Transverse colon (tissue), 4 donors: ENCODE results near the gene ZRANB3. TPM values are rescaled to one million over a fixed set of nuclear protein-coding genes. Genes with fewer than 3 reads are reported as not detected.
"Not testable (repeated sequence)": the region's sequence is repeated elsewhere in the genome, so short reads cannot be mapped to it uniquely, and the experiment has no call there.

Source experiments
- DNase-seq: peaks from one replicate; pipeline ENCODE4 v3.0.0-alpha.2; 2019
- H3K27ac ChIP-seq, 4 donors: fragments of 200-600 bp; sonication (generic); 2 replicates each; pipeline ENCODE4 v1.5.1; 2016 to 2018; ENCODE audit warnings: inconsistent platforms in 4 of 4
- H3K27me3 ChIP-seq: fragments of 200-600 bp; sonication (generic); 2 replicates; pipeline ENCODE4 v1.5.1; 2017; ENCODE audit warnings: inconsistent platforms
- H3K36me3 ChIP-seq, 4 donors: fragments of 200-600 bp; sonication (generic); 2 replicates each; pipeline ENCODE4 v1.5.1; 2017 to 2019; ENCODE audit warnings: inconsistent platforms in 4 of 4
- H3K4me1 ChIP-seq, 4 donors: fragments of 200-600 bp; sonication (generic); 2 replicates each; pipeline ENCODE4 v1.5.1; 2017 to 2020; ENCODE audit warnings: inconsistent platforms in 4 of 4
- H3K4me3 ChIP-seq, 4 donors: fragments of 200-600 bp; sonication (generic); 1 replicate in 1 of 4; 2 replicates in 3 of 4; pipeline versions ENCODE4 v1.5.1 to v1.6.1; 2017 to 2019; ENCODE audit warnings: inconsistent platforms in 4 of 4
- H3K9me3 ChIP-seq, 2 donors: fragments of 200-600 bp; sonication (generic); 2 replicates each; pipeline ENCODE4 v1.5.1; 2017 to 2019; ENCODE audit warnings: inconsistent platforms in 2 of 2
- CTCF ChIP-seq, 5 experiments: fragments of 200-600 bp in 3 of 5; fragments of 450-650 bp in 2 of 5; sonication (generic) in 3 of 5; IDR thresholded peaks; 1 replicate in 2 of 5; 2 replicates in 3 of 5; pipeline ENCODE4 v1.5.1; 2016 to 2017; ENCODE audit warnings: antibody characterized with exemption in 5 of 5, inconsistent platforms in 3 of 5, mild to moderate bottlenecking in 2 of 5, moderate library complexity in 1 of 5
- EP300 ChIP-seq: sonication (generic); formaldehyde crosslinking; IDR thresholded peaks from one replicate; pipeline ENCODE4 v1.6.1; 2017; ENCODE audit warnings: antibody characterized with exemption, low read depth
- POLR2A ChIP-seq: fragments of 450-650 bp; IDR thresholded peaks from one replicate; pipeline ENCODE4 v1.6.1; 2016; ENCODE audit warnings: antibody characterized with exemption, mild to moderate bottlenecking, moderate library complexity
- POLR2AphosphoS5 ChIP-seq, 3 donors: sonication (generic); formaldehyde crosslinking; IDR thresholded peaks; one replicate each; pipeline ENCODE4 v1.6.1; 2016; ENCODE audit warnings: antibody characterized with exemption in 3 of 3
- WGBS, 2 donors: methylation state at CpG; one replicate each; pipeline ENCODE4 v1.1.5; 2018; ENCODE audit warnings: low coverage in 1 of 2; 5-methylcytosine and 5-hydroxymethylcytosine counted together
- in situ Hi-C, 4 donors: fragments of 200-750 bp; cut with MboI; loops; one replicate each; pipeline versions ENCODE4 v1.15.0 to v1.15.1; 2017; ENCODE audit warnings: low sequenced_read_pairs in 3 of 4, low pct_ligation_motif_present in 1 of 4, low pct_unique_long_range_greater_than_20kb in 1 of 4
- intact Hi-C: fragments of 100-400 bp; cut with DNase I; formaldehyde crosslinking; loops from one replicate; pipeline ENCODE4 v1.15.1; 2023; ENCODE audit warnings: low total_unique reads
- total RNA-seq, 4 donors: library from RNA; depleted of rRNA; stranded (reverse); fragments of >200 nt; gene quantifications; one replicate each; pipeline ENCODE4 v1.1.0, GENCODE V29; 2016

Gene ZRANB3
- total RNA-seq, 4 donors from 2014 or later: 0.37 to 3.0 (median 1.6) TPM

GRCh38 chr2:135125940-135126339 lies 405.1 kb downstream of the ZRANB3 start:
- no peak overlapping the region for H3K27ac ChIP-seq
- WGBS, 2 donors: 91 to 97% methylated on average over 2 of the region's 2 CpGs
- peaks cover 0 to 1% (median 0%) of the 10 kb centered on the region in 4 donors for H3K4me1 ChIP-seq
- H3K4me3 ChIP-seq: no peak overlapping the region
- no peak for DNase-seq
- TF ChIP-seq POLR2A (no peak), POLR2AphosphoS5 (IDR thresholded peaks at IDR 0.05) (no peak), EP300 (no peak), CTCF (IDR thresholded peaks at IDR 0.05) (no peak)
- peaks cover 0 to 42% (median 20%) of the 10 kb centered on the region in 4 donors for H3K36me3 ChIP-seq
- no peaks in the 10 kb centered on the region for H3K27me3 ChIP-seq
- in situ Hi-C loops: no loop called here
- intact Hi-C loops: no loop called here
- H3K9me3 ChIP-seq: no peaks in the 10 kb centered on the region

GRCh38 chr2:135124924-135125886 lies 405.8 kb downstream of the ZRANB3 start:
- in situ Hi-C loops: no loop called here

GRCh38 chr2:135121658-135122039 lies 409.4 kb downstream of the ZRANB3 start:
- DNase-seq, H3K4me3 ChIP-seq, H3K27ac ChIP-seq, in situ Hi-C loops, H3K4me1 ChIP-seq, H3K27me3 ChIP-seq, intact Hi-C loops, H3K9me3 ChIP-seq: not testable (repeated sequence)
- peaks cover 0 to 11% (median 4%) of the 10 kb centered on the region in 4 donors for H3K36me3 ChIP-seq
- 88 to 94% methylated on average over 6 of the region's 6 CpGs for WGBS, 2 donors

More at GRCh38 chr2:135124924-135125886, 405.8 kb downstream of the ZRANB3 start:
- H3K4me1 ChIP-seq: peaks cover 0 to 3% (median 0%) of the 10 kb centered on the region in 4 donors
- H3K36me3 ChIP-seq: peaks cover 0 to 38% (median 16%) of the 10 kb centered on the region in 4 donors
- intact Hi-C loops: no loop called here
- H3K4me3 ChIP-seq: no peak overlapping the region
- WGBS, 2 donors: 94 to 100% methylated on average over 1 of the region's 1 CpG
- no peaks in the 10 kb centered on the region for H3K27me3 ChIP-seq
- no peaks in the 10 kb centered on the region for H3K9me3 ChIP-seq
- no peak overlapping the region for H3K27ac ChIP-seq
- TF ChIP-seq CTCF (IDR thresholded peaks at IDR 0.05): no peak
- TF ChIP-seq POLR2A: no peak
- TF ChIP-seq POLR2AphosphoS5 (IDR thresholded peaks at IDR 0.05): no peak
- TF ChIP-seq EP300: no peak
- no peak for DNase-seq

GRCh38 chr2:135121016-135121657 lies 409.9 kb downstream of the ZRANB3 start:
- Histone ChIP-seq H3K9me3 (no peaks in the 10 kb centered on the region), H3K4me1 (peaks cover 0 to 3% (median 0%) of the 10 kb centered on the region in 4 donors), H3K4me3 (no peak overlapping the region), H3K36me3 (peaks cover 0 to 7% (median 2%) of the 10 kb centered on the region in 4 donors), H3K27ac (no peak overlapping the region), H3K27me3 (no peaks in the 10 kb centered on the region)
- TF ChIP-seq EP300 (no peak), POLR2A (no peak), POLR2AphosphoS5 (IDR thresholded peaks at IDR 0.05) (no peak), CTCF (IDR thresholded peaks at IDR 0.05) (no peak)
- no peak for DNase-seq
- WGBS, 2 donors: 83 to 89% methylated on average over 2 of the region's 2 CpGs
- in situ Hi-C loops (no loop called here), intact Hi-C loops (no loop called here)
